ENCODE results near the gene PTPRN2. TPM values are rescaled to one million over a fixed set of nuclear protein-coding genes. Genes with fewer than 3 reads are reported as not detected.

Gene PTPRN2
- total and polyA plus RNA-seq, 4 experiments from 2014 or later, result 1.7 to 2.6 (median 1.9) TPM

DNA sequence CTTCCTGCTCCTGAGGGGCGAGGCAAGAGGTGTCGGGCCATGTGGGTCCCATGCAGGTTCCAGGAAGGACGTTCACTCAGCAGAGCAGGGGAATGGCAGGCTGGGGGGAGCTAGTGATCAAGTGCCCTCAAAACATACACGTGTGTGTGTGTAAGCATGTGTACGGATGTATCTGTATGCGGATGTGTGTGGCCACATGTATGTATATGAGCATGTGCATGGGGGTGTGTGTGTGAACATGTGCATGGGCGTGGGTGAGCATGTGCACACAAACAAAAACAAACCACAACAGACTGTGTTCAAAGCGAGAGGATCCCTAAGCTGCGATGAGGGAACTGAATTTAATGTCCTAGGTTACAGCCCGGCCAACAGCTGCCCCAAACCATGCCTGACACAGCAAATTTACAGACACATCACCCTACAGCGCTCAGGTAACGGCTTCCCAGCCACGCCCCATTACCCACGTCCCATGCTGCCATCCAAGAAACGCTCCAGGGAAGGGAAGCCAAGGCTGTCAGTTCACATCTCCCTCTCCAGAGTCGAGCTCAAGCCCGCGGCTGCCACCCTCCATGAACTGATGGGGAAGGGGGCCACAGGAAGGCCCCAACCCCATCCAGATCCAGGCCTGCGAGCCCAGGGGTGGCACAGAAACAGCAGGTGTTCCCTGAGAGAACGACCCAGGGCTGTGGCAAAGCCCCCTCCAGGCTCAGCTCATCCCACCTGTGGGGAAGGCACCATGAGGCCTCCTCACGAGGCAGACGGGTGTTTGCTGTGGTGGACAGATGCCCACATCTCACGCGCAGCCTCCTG, 56.6 kb downstream of the PTPRN2 start:
- Mint-ChIP-seq H3K27ac (no peak overlapping the region), H3K36me3 (no peaks in the 10 kb centered on the region), H3K4me3 (no peak overlapping the region), H3K4me1 (no peaks in the 10 kb centered on the region), H3K9me3 (peaks cover 0 to 10% (median 4%) of the 10 kb centered on the region in 8 donors), H3K27me3 (peaks cover 5% of the 10 kb centered on the region in 2 donors)
- intact Hi-C loops (cut with micrococcal nuclease), result no loop called here
- H3K27me3 ChIP-seq (ENCODE audit: insufficient read depth, low read length), result no peaks in the 10 kb centered on the region
- no peak overlapping the region for H3K27ac ChIP-seq (ENCODE audit: low read depth, low read length)
- H3K36me3 ChIP-seq (ENCODE audit: insufficient read depth, low read length), result no peaks in the 10 kb centered on the region
- CTCF ChIA-PET (ENCODE audit: partially characterized antibody), result no interaction called here
- POLR2A ChIA-PET (ENCODE audit: partially characterized antibody), result no interaction called here
- no peak for DNase-seq
- no peaks in the 10 kb centered on the region for H3K4me1 ChIP-seq (ENCODE audit: insufficient read depth, low read length)
- H3K9me3 ChIP-seq (ENCODE audit: control insufficient read depth in 1 of 2, low read length in 2 of 2), result no peaks in the 10 kb centered on the region
- no peak overlapping the region for H3K4me3 ChIP-seq (ENCODE audit: low read length in 2 of 2)

- ChIA-PET CTCF (ENCODE audit: partially characterized antibody) (no interaction called here), POLR2A (ENCODE audit: partially characterized antibody) (no interaction called here)
- no peak overlapping the region for H3K4me3 Mint-ChIP-seq
- Histone ChIP-seq H3K27me3 (ENCODE audit: insufficient read depth, low read length) (no peaks in the 10 kb centered on the region), H3K4me3 (ENCODE audit: low read length in 2 of 2) (no peak overlapping the region), H3K9me3 (ENCODE audit: control insufficient read depth in 1 of 2, low read length in 2 of 2) (no peaks in the 10 kb centered on the region), H3K36me3 (ENCODE audit: insufficient read depth, low read length) (no peaks in the 10 kb centered on the region), H3K4me1 (ENCODE audit: insufficient read depth, low read length) (no peaks in the 10 kb centered on the region), H3K27ac (ENCODE audit: low read depth, low read length) (no peak overlapping the region)
- intact Hi-C loops (cut with micrococcal nuclease), result no loop called here
- H3K27ac Mint-ChIP-seq, result no peak overlapping the region
- peaks cover 5% of the 10 kb centered on the region in 2 donors for H3K27me3 Mint-ChIP-seq
- H3K36me3 Mint-ChIP-seq, result no peaks in the 10 kb centered on the region
- no peaks in the 10 kb centered on the region for H3K4me1 Mint-ChIP-seq
- peaks cover 0 to 5% (median 0%) of the 10 kb centered on the region in 8 donors for H3K9me3 Mint-ChIP-seq
- DNase-seq, result no peak
These were observed 58.2 kb downstream of the PTPRN2 start for GRCh38 chr7:158529181-158530096.

DNA sequence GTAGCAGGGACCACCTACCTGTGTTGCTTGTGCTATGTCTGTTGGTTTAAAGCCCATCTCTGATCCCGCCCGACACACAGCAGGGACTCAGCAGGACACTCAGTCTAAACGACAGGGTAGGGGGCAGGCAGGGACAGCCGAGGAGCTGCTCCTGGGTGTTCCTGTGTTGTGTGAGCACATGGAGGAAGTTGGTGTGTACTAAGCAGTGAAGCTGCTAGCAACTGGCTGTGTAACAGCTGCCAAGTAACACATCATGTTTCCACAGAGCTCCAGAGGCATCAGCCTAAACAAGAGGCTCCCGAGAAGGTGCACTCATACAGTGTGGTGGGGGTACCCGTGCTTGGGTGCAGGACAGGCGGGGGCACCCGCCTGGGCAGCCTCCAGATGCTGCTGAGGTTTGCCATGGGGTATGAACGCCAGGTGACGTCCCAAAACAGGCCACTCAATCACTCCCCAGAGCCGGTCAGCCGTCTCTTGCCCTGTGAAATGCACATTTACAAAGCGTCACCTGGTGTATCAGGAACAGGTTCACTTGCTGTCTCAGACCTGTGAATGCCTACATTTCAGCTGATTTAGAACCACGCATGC, 59.6 kb downstream of the PTPRN2 start:
- H3K4me1 Mint-ChIP-seq, result no peaks in the 10 kb centered on the region
- no peaks in the 10 kb centered on the region for H3K9me3 Mint-ChIP-seq
- Histone ChIP-seq H3K36me3 (ENCODE audit: insufficient read depth, low read length) (no peaks in the 10 kb centered on the region), H3K27ac (ENCODE audit: low read depth, low read length) (no peak overlapping the region), H3K9me3 (ENCODE audit: control insufficient read depth in 1 of 2, low read length in 2 of 2) (no peaks in the 10 kb centered on the region), H3K27me3 (ENCODE audit: insufficient read depth, low read length) (no peaks in the 10 kb centered on the region), H3K4me1 (ENCODE audit: insufficient read depth, low read length) (no peaks in the 10 kb centered on the region), H3K4me3 (ENCODE audit: low read length in 2 of 2) (no peak overlapping the region)
- DNase-seq, result no peak
- H3K36me3 Mint-ChIP-seq, result no peaks in the 10 kb centered on the region
- POLR2A ChIA-PET (ENCODE audit: partially characterized antibody), result no interaction called here
- no peak overlapping the region for H3K4me3 Mint-ChIP-seq
- H3K27ac Mint-ChIP-seq, result no peak overlapping the region
- CTCF ChIA-PET (ENCODE audit: partially characterized antibody), result no interaction called here
- intact Hi-C loops (cut with micrococcal nuclease), result no loop called here
- peaks cover 5% of the 10 kb centered on the region in 2 donors for H3K27me3 Mint-ChIP-seq

DNA sequence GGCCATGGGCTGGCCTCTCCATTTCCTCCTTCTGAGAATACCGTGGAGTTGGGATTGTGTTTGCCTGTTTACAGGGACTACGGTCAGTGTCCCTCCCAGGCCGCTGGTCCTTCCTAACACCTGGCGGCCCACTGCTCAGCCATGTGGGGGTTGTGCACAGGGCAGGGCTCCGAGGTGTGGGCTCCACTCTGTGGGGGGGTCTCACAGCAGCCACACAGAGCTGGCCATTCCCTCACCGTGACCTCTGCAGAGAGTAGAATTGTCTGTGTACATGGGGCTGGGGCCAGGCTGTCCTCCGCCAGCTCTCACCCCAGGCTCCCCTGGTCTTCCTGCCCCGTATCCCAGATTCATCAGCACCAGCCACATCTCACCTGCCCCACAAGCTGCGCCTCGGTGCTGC, 60.1 kb downstream of the PTPRN2 start:
- intact Hi-C loops (cut with micrococcal nuclease), result no loop called here
- POLR2A ChIA-PET (ENCODE audit: partially characterized antibody), result no interaction called here

DNA sequence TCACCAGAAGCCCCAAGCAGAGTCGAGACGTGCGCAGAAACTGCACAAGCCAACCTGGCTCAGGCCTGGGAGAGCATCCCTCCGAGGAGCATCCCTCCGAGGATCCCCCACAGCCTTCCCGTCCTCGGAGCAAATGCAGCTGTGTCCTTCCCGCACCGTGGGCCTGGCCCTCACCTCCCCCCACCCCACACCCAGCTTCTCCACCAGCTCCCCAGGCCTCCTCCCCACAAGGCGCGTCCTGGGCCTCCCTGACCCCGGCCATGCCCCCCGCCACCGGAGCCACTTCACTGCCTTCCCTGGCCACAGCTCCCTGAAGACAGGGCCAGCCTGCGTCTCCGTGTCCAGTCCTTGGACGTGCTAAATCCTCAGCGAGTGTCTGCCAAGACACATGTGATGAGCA, 60.6 kb downstream of the PTPRN2 start:
- DNase-seq, result no peak
- Histone ChIP-seq H3K36me3 (ENCODE audit: insufficient read depth, low read length) (no peaks in the 10 kb centered on the region), H3K4me3 (ENCODE audit: low read length in 2 of 2) (no peak overlapping the region), H3K4me1 (ENCODE audit: insufficient read depth, low read length) (no peaks in the 10 kb centered on the region), H3K9me3 (ENCODE audit: control insufficient read depth in 1 of 2, low read length in 2 of 2) (no peaks in the 10 kb centered on the region), H3K27me3 (ENCODE audit: insufficient read depth, low read length) (no peaks in the 10 kb centered on the region), H3K27ac (ENCODE audit: low read depth, low read length) (no peak overlapping the region)
- no peak overlapping the region for H3K4me3 Mint-ChIP-seq
- no peaks in the 10 kb centered on the region for H3K9me3 Mint-ChIP-seq
- H3K27ac Mint-ChIP-seq, result no peak overlapping the region
- H3K36me3 Mint-ChIP-seq, result no peaks in the 10 kb centered on the region
- POLR2A ChIA-PET (ENCODE audit: partially characterized antibody), result no interaction called here
- peaks cover 5% of the 10 kb centered on the region in 2 donors for H3K27me3 Mint-ChIP-seq
- H3K4me1 Mint-ChIP-seq, result no peaks in the 10 kb centered on the region
- intact Hi-C loops (cut with micrococcal nuclease), result no loop called here
- CTCF ChIA-PET (ENCODE audit: partially characterized antibody), result no interaction called here

More for the DNA sequence above, 60.1 kb downstream of the PTPRN2 start:
- Histone ChIP-seq H3K4me1 (ENCODE audit: insufficient read depth, low read length) (no peaks in the 10 kb centered on the region), H3K27ac (ENCODE audit: low read depth, low read length) (no peak overlapping the region), H3K36me3 (ENCODE audit: insufficient read depth, low read length) (no peaks in the 10 kb centered on the region), H3K4me3 (ENCODE audit: low read length in 2 of 2) (no peak overlapping the region), H3K9me3 (ENCODE audit: control insufficient read depth in 1 of 2, low read length in 2 of 2) (no peaks in the 10 kb centered on the region), H3K27me3 (ENCODE audit: insufficient read depth, low read length) (no peaks in the 10 kb centered on the region)
- Mint-ChIP-seq H3K36me3 (no peaks in the 10 kb centered on the region), H3K27ac (no peak overlapping the region), H3K4me1 (no peaks in the 10 kb centered on the region), H3K9me3 (no peaks in the 10 kb centered on the region), H3K4me3 (no peak overlapping the region), H3K27me3 (peaks cover 5% of the 10 kb centered on the region in 2 donors)
- CTCF ChIA-PET (ENCODE audit: partially characterized antibody), result no interaction called here
- DNase-seq, result no peak

DNA sequence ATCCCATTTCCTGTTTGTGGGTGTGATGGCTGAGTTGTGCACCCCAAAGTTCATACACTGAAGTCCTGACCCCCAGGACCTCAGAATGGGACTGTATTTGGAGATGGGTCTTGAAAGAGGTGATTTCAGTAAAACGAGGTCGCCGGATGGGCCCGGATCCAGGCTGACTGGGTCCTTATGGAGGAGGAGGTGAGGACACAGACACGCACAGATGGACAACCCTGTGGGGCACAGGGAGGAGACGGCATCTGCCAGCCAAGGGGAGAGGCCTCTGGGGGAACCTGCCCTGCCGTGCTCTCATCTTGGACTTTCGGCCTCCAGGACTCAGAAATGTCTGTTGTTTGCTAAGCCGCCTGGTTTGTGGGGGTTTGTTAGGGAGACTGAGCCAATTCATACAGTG, 61.1 kb downstream of the PTPRN2 start:
- Mint-ChIP-seq H3K9me3 (no peaks in the 10 kb centered on the region), H3K4me3 (no peak overlapping the region), H3K27ac (no peak overlapping the region), H3K36me3 (no peaks in the 10 kb centered on the region), H3K4me1 (no peaks in the 10 kb centered on the region), H3K27me3 (peaks cover 5% of the 10 kb centered on the region in 2 donors)
- H3K27me3 ChIP-seq (ENCODE audit: insufficient read depth, low read length), result no peaks in the 10 kb centered on the region
- H3K27ac ChIP-seq (ENCODE audit: low read depth, low read length), result no peak overlapping the region
- no peak for DNase-seq
- ChIA-PET POLR2A (ENCODE audit: partially characterized antibody) (no interaction called here), CTCF (ENCODE audit: partially characterized antibody) (no interaction called here)
- no peaks in the 10 kb centered on the region for H3K36me3 ChIP-seq (ENCODE audit: insufficient read depth, low read length)
- no peaks in the 10 kb centered on the region for H3K9me3 ChIP-seq (ENCODE audit: control insufficient read depth in 1 of 2, low read length in 2 of 2)
- intact Hi-C loops (cut with micrococcal nuclease), result no loop called here
- no peak overlapping the region for H3K4me3 ChIP-seq (ENCODE audit: low read length in 2 of 2)
- no peaks in the 10 kb centered on the region for H3K4me1 ChIP-seq (ENCODE audit: insufficient read depth, low read length)

All from CD4-positive, alpha-beta memory T cell (primary cell).